NCI-H526 treated with DMSO at 0.1 percent for 48 hours (cell line): ENCODE measurements around the gene ERP44.
"Not testable (repeated sequence)": the region's sequence is repeated elsewhere in the genome, so short reads cannot be mapped to it uniquely, and the experiment has no call there.

Experiments
- DNase-seq: peaks from one replicate; lab custom pipeline; 2025; lab: John Stamatoyannopoulos, UW

ERP44 gene

DNA sequence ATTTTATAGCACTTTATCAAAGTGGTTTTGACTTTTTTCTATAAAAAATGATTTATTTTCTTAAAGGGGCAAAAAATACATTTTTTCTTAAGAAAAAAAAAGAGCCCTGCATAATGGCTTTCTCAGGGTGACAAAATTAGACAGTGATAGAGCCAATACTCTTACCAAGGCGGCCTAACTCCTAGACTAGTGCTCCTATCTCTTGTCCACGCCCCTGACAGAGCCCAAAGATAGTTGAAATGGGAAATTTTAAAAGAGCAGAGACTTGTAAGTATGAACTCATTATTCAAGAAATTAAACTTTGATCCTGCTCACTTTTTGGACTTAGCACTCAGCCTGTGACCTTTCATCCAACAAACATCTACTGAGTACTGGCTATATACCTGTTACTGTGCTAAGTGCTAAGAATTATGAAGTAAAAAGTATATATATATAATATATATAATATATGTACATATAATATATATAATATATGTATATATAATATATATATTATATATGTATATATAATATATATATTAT, 1.4 kb upstream of the ERP44 start:
- no peak for DNase-seq

DNA sequence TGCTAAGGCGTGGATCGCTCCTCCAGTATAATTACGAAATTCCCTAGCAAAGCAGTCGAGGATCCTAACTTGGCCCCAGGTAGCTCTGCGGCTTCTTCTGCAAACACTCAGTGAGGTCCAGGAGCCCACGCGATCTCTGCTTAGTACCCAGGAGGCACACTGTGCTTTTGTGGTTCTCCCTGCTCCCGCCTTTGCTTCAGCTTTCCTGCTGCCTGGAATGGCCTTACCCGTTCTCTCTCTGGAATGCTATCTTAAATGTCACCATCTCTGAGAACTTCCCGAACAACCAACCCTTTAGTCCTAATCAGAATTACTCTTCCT, 882 bp upstream of the ERP44 start:
- peak; percentile 51 for DNase-seq

DNA sequence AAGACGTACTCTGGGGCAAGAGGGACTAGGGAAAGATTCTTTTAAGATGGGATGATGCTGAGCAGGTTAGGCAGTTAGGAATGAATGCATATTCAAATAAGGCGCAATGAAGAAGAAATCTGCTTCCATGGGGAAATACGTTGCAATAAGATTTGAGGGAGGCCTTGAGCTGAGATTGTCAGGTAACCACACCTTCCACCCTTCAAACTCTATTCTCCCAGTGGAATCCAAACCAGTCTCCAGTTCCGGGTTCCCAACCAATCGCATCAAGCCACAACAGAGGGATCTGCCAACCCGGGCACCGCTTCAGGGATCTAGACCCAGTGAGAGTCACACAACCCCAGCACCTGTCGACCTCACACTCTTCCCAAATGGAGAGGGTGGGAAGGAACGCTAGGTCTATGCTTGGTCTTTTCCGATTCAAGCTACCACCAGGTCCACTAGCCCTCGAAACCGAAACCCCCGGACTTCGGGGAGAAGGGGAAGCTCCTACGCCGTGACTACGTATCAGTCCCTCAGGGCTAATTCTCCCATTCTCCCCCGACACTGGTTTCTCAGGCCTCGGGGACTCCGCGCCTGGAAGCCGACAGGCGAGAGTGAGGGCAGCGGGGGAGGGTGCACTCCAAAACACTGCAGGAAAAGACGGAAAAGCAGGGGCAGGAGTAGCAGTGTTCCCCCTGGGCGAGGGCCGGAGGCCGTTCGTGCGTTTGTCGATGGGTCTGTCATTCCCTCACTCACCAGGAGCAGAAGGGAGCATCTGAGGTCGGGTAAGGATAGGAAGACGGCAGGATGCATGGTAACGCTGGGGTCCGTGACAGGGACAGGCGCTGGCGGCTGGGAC, 534 bp downstream of the ERP44 start:
- DNase-seq: peak; percentile 69

DNA sequence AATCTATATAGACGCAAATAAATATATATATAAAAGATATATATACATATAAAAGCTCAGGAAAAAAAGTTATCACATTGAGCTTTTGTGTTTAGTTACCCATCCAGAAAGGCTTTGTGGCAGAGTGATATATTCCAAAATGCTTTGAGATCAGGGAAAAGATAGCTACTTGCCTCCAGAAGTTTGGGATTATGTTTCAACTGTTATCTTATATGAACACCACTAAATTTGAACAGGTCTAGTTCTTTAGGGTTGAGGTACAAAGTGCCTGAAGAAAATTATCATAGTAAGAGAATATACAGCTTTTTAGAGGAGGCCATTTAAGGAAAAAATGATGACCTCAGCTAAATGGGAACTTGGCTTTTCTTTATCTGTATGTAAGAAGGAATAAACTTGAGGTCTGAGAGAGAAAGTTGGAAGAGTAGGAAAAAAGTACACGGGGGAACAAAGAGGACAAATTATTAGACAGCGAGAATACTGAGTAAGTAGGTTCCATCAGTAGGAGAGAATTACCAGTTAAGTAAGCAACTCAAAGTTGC, 2.4 kb downstream of the ERP44 start:
- no peak for DNase-seq

DNA sequence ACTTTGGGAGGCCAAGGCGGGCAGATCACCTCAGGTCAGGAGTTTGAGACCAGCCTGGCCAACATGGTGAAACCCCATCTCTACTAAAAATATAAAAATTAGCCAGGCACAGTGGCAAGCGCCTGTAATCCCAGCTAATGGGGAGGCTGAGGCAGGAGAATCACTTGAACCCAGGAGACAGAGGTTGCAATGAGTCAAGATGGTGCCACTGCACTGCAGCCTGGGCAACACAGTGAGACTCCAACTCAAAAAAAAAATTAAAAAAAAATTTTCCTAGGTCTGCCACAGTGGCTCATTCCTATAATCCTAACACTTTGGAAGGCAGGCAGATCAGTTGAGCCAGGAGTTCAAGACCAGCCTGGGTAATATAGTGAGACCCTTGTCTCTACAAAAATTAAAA, 4.4 kb downstream of the ERP44 start:
- not testable (repeated sequence) for DNase-seq

DNA sequence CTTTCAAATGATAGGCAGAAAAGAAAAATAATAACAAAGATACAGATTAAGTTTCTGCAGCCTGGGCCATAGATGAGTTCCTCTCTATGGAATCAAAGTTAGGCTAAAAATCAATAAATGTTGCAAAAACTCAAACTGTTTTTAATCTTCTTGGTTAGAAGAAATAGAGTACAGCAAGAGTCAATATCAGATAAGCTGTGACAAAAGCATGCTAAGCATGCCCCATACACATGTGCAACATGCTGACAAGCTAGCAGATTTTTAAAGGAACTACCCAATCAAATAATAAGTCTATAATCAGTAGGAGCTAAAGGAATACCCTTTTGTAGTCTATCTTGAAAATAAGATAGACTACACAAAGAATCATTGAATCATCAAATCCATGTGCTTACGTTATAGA, 6.7 kb downstream of the ERP44 start:
- DNase-seq: no peak

DNA sequence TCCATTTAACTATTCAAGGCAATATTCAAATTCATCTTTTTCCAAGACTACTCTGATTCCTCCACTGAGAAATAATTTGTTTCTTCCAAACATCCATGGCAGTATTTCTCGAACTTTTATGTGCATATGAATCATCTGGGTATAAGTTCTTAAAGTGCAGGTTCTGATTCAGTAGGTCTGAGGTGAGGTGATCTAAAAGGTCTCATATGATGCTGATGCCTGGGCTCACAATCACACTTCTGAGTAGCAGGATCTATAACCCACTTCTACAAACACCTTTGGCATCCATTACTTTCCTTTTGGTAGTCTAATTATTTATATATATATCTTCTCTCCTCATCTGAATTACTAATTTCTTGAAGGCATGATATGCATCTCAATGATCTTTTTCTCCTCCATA, 7.2 kb downstream of the ERP44 start:
- DNase-seq: no peak

DNA sequence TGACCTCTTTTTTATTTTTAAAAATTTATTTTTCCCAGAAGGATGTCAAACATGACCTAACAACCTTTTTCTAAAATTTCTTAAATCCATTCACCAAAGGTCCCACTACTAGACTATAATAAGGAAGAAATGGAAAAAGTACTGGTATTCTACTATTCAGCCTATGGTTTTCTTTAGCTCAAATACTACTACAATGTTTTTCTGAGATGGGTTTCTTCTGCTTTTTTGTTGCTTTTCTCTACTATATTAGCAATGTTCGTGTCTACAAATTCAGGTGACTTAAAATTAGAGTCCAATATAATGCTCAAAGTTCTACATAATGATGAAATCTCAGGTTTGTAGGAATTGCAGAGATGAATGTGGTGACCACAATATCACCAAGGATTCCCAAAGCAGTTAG, 7.9 kb downstream of the ERP44 start:
- no peak for DNase-seq

DNA sequence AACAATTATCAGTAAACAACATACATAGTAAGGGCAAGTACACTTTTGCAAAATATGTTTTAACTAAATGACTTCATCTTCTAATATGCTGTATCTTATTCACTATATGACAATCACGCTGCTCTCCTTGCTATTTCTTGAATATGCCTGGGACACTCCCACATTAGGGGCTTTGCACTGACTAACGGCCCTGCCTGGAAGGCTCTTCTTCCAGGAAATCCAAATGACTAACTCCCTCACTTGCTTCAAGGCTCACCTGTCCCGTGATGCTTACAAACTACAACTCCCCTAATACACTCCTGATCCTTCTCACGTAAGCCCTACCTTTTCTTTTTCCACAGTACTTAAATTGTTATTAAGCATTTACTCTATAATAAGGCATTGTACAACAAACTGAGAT, 10.6 kb downstream of the ERP44 start:
- DNase-seq: no peak

DNA sequence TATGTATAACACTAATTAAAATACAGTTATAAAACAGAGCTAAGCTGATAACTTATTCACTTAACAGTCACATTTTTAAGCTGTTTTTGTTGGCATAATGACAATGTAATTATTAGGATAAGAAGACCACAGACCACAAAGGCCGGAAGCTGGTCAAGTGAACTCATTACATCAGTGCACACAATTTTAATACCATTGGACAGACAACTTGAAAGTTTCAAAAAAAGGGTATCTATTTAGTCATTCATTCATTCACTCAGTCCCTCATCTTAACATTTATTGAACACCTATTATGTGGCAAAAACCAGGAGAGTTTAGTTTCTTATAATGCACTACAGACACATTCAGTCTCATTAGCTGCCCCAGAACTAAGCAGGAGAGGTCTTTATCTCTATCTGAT, 11.6 kb downstream of the ERP44 start:
- DNase-seq: no peak

DNA sequence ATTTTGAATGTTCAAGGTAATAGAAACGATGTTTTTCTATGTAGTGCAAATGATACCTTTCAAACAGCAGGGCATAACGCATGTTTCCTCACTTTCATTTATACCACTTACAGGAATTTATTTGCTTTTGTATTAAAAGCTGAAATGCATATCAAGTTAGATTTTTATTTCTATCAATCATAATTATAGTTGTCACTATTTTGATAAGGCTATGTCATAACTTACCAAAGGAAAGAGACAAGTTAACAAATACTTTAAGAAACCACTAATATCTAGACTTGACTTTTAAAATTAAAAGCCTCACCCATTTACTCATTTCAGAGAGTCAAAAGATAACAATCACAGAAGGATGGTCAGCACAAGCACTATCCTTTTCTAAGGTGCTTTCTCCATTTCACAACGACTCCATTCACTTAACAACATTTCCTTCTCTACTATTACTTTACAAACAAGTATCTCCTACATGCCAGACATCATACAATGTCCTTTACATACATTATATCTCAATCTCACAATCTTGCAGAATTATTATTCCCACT, 12.6 kb downstream of the ERP44 start:
- no peak for DNase-seq

DNA sequence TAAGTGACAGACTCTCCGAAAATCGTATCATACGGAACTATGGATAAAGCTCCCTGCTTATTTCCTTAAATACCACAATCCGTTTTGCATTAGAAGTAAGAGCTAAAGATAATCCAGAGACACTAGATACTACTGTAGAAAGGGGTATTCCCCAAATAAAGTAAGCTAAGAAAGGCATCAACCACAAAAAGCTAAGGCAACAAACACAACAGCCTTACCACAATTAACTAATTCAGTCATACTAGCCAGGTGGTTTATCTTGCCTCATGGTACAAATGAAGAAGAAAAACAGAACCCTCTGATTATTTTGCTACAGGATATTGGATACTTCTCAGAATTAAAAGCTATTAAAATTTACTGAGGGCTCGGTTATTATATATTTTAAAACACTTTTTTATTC, 14.1 kb downstream of the ERP44 start:
- DNase-seq: no peak

DNA sequence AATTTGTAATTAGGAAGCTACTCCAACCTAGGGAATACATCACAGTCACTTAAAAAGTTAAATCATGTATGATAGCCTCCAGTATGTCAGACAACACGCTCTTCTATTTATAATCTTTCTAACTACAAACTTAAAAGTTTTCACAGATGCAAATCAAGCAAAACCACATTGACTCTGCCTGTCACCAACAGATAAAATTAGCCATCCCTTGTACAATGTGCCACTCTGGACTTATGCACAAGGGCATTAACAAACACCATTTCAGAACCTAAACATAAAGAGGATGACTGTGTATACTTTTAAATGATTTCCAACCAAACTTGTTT, 14.7 kb downstream of the ERP44 start:
- no peak for DNase-seq

DNA sequence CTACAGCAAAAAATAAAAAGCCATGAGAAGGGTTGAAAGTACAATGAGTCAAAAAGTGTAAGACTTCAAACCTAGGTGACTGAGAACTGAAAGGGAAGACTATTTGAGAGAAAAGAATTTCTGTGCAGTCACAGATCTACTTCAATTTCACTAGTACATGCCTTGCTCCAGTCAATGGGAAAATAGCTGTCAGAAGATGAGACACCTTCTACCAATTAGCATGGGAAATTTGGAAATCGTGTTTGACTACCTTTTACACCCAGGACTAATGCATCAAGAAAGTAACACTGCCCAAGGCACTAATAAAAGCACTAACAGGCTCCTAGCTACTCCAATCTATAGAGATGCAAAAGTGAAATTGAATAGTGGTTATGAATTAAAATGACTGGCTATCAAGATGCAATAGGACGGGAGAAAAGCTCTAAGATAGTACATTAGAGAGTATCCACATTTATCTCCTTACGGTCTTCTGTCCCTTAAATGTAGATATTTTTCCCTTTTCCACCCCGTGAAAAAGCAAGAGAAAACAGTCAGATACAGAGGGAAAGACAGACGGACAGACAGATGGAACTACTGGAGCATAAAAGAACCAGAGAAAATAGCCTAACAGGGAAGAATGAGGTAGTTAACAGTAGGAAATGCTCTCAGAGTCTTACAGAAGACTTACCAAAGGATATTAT, 15.2 kb downstream of the ERP44 start:
- peak; percentile 15 for DNase-seq

DNA sequence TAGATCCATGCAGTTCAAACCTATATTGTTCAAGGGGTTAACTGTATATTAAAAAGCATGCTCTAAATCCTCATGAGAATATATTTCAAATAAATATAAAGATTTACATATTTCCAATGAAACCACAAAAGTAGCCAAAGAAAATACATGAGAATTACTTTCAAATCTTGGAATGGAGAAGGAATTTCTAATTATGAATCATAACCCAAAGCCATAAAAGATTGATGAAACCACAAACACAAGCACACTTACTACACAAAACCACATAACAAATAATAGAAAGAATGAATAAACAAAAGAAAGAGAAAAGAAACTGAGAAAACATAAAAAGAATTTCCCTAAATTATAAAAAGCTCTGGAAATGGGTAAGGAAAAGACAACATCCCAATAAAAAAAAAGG, 16.0 kb downstream of the ERP44 start:
- DNase-seq: no peak

DNA sequence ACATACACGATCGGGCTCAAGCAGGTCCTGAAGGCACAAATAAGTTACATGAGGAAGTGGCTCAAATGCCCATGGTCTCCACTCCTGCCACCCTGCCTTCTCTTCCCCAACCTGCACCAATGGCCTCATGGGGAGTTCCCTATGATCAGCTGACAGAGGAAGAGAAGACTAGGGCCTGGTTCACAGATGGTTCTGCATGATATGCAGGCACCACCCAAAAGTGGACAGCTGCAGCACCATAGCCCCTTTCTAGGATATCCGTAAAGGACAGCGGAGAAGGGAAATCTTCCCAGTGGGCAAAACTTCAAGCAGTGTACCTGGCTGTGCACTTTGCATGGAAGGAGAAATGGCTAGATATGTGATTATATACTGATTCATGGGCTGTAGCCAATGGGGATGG, 22.5 kb downstream of the ERP44 start:
- DNase-seq: not testable (repeated sequence)

DNA sequence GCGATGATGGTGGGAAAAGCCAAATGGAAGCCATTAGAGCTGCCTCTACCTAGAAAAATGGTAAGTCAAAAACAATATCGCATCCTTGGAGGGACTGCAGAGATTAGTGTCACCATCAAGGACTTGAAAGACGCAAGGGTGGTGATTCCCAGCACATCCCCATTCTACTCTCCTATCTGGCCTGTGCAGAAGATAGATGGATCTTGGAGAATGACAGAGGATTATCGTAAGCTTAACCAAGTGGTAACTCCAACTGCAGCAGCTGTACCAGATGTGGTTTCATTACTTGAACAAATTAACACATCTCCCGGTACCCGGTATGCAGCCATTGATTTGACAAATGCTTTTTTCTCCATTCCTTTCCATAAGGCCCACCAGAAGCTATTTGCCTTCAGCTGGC, 23.8 kb downstream of the ERP44 start:
- no peak for DNase-seq

DNA sequence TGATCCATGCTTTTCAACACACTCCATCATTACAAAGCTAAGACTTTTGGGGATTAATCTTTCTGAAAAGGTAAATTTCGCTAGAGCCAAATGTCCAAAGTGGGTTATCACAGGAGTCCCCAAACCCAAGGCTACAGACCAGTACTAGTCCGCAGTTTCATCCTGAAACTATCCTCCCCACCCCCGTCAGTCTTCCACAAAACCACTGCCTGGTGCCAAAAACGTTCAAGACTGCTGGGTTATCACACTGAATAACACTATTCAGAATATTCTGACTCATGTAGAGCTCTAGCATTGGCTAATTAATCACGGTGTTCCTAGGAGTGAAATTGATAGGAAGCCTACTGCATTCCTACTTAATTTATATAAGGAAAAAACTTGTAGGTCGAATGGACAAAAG, 24.7 kb downstream of the ERP44 start:
- DNase-seq: no peak

DNA sequence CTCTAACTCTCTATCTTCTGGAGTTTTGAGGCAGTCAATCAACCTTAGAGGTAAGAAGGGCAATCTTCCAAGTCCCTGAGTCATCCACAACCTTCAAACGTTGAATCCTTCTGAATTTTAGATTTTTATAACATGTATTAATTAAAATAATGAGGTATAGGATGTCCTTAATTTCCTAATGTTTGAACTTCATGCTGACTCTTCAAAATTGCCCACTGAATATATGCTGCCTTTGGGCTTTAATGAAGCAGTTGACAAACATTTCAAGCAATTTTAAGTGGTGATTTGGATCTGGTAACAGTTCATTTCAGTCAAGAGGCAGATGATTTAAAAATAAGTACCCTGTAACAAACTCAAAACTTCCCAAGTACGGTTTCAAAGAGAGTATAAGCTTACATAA, 26.0 kb downstream of the ERP44 start:
- no peak for DNase-seq

DNA sequence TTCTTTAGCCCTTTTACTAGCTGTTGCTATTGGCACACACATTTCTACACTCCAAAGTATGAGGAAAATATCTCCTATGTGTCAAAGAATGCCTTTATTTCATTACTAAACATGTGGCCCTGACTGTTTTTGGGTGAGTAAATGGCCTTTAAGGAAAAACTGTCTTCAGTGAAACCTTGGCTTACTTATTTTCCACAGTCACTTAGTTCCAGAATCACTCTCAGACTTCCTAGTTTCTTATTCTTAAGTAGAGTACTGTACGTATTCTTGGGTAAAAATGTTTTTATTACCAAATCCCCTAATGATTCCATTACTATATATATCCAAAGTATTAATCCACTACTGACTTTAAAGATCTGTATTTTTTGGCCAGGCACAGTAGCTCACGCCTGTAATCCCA, 27.5 kb downstream of the ERP44 start:
- no peak for DNase-seq

DNA sequence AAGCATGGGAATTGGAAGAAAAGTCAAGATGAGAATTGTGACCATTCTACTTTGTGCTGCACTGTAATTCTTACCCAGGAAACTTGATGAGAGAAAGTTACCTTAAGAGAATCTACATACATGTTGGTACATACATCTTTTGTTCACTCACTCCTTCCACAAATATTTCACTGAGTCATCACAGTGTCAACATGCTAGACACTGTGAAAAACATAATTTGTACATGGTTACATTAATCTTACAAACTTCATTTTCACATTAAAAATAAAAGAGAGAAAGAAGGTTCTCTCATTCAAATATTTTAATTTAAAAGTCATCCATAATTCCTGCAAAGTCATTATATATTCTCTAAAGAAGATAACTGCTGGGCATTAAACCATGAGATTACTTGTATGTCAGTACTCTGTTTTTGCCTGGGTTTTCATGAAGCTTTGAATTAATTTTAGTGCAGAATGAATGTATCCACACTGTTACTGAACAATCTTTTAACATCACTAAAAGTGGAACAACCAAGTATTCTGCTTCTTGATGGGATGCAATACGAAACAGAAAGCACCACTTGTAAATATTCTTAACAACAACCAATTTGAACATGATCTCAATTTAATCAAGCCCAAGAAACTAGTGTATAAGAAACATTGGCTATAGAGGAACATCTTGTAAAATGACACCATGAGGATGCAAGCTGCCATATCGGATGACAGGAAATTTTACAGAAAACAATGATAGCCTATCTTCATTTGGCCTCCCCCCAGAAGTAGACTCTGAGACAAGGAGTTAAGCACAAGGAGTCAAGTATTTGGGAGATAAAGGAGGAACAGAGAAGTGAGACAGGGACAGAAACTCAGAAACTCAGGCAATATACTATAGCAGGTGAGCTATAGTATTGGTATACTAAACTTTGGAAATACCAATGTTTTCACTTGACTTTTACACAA, 28.4 kb downstream of the ERP44 start:
- DNase-seq: no peak

DNA sequence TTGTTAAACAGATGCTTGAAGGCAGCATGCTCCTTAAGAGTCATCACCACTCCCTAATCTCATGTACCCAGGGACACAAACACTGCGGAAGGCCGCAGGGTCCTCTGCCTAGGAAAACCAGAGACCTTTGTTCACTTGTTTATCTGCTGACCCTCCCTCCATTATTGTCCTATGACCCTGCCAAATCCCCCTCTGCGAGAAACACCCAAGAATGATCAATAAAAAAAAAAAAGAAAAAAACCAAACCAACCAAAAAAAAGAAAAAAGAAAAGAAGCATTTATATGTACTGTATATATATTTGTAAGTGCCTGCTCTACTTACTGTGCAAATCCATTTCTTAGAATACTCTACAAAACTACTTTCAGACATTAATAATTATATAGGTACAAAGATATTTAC, 29.7 kb downstream of the ERP44 start:
- not testable (repeated sequence) for DNase-seq
